NCI-H2081 treated with DMSO at 0.1 percent for 48 hours (cell line): ENCODE data around the gene PCDHB15.
"Not testable (repeated sequence)": the region's sequence is repeated elsewhere in the genome, so short reads cannot be mapped to it uniquely, and the experiment has no call there.

Experiments
- DNase-seq: peaks from one replicate; lab custom pipeline; 2025; lab: John Stamatoyannopoulos, UW

PCDHB15 gene

GRCh38 chr5:141245250-141245717, at the start of gene PCDHB15:
PCDHB15 (plus strand) TSS chr5:141245395; CDS start chr5:141245579, 184 bp downstream.
- DNase-seq = no peak

GRCh38 chr5:141196363-141196762, 48.8 kb upstream of the PCDHB15 start:
- DNase-seq = no peak

GRCh38 chr5:141199359-141200235, 45.6 kb upstream of the PCDHB15 start, which contains the start of gene PCDHB11:
PCDHB11 (plus strand) TSS chr5:141199627; CDS start chr5:141199775, 148 bp downstream.
- peak; percentile 26 for DNase-seq

GRCh38 chr5:141201126-141201525, 44.1 kb upstream of the PCDHB15 start:
- DNase-seq = not testable (repeated sequence)

- not testable (repeated sequence) for DNase-seq
Measured at GRCh38 chr5:141201646-141202045, 43.5 kb upstream of the PCDHB15 start.

GRCh38 chr5:141208478-141208877, 36.7 kb upstream of the PCDHB15 start, which contains the start of gene PCDHB12:
PCDHB12 (plus strand) TSS chr5:141208719; CDS start chr5:141208908, 189 bp downstream.
- DNase-seq = no peak

GRCh38 chr5:141210281-141210680, 34.9 kb upstream of the PCDHB15 start:
- DNase-seq = not testable (repeated sequence)

GRCh38 chr5:141210849-141211248, 34.3 kb upstream of the PCDHB15 start:
- not testable (repeated sequence) for DNase-seq

GRCh38 chr5:141213656-141214339, 31.4 kb upstream of the PCDHB15 start, which contains the start of gene PCDHB13:
PCDHB13 (plus strand) TSS chr5:141213919; CDS start chr5:141214124, 205 bp downstream.
- DNase-seq = not testable (repeated sequence)

GRCh38 chr5:141214583-141214982, 30.6 kb upstream of the PCDHB15 start:
- not testable (repeated sequence) for DNase-seq

- not testable (repeated sequence) for DNase-seq
Measured at GRCh38 chr5:141215504-141215903, 29.7 kb upstream of the PCDHB15 start.

- DNase-seq = not testable (repeated sequence)
Measured at GRCh38 chr5:141216035-141216434, 29.2 kb upstream of the PCDHB15 start.

GRCh38 chr5:141223112-141223783, 21.9 kb upstream of the PCDHB15 start, which contains the start of gene PCDHB14:
PCDHB14 (plus strand) TSS chr5:141223343; CDS start chr5:141223506, 163 bp downstream.
- no peak for DNase-seq

GRCh38 chr5:141224844-141225243, 20.4 kb upstream of the PCDHB15 start:
- DNase-seq = not testable (repeated sequence)

- DNase-seq = not testable (repeated sequence)
Measured at GRCh38 chr5:141225421-141225820, 19.8 kb upstream of the PCDHB15 start.

- no peak for DNase-seq
Measured at GRCh38 chr5:141234109-141234667, 11.0 kb upstream of the PCDHB15 start.

GRCh38 chr5:141235922-141236321, 9.3 kb upstream of the PCDHB15 start:
- DNase-seq = not testable (repeated sequence)

GRCh38 chr5:141236516-141237313, 8.5 kb upstream of the PCDHB15 start:
- no peak for DNase-seq

GRCh38 chr5:141241496-141241895, 3.7 kb upstream of the PCDHB15 start:
- DNase-seq = no peak

- DNase-seq = not testable (repeated sequence)
Measured at GRCh38 chr5:141246971-141247370, 1.8 kb downstream of the PCDHB15 start.
